A549 (cell line): ENCODE data around the gene EVPLL. TPM values are rescaled to one million over a fixed set of nuclear protein-coding genes. Genes with fewer than 3 reads are reported as not detected.
A peak's percentile ranks its signal among the peaks of the same experiment; 100 is the strongest.
"Not testable (repeated sequence)": the region's sequence is repeated elsewhere in the genome, so short reads cannot be mapped to it uniquely, and the experiment has no call there.

Source experiments
- ATAC-seq, 2 experiments: fragments of 200-7000 bp in 1 of 2; fragments of >200 bp in 1 of 2; cut with Nextera tagmentation in 1 of 2; cut with Tn5 transposase in 1 of 2; 3 replicates each; pipeline versions ENCODE4 v1.8.0 to v1.9.1; 2018 to 2020; ENCODE audit warnings: mild to moderate bottlenecking in 1 of 2, moderate library complexity in 1 of 2
- CTCF ChIA-PET: fragments of 300-600 bp; sonication (Branson Sonifier 250); formaldehyde crosslinking; extraction: SDS; loops from one replicate; lab custom pipeline; 2021; ENCODE audit warnings: antibody characterized with exemption, inconsistent platforms; lab: Yijun Ruan, JAX
- POLR2A ChIA-PET: fragments of 350-600 bp; formaldehyde crosslinking; extraction: SDS; loops from one replicate; lab custom pipeline; 2021; ENCODE audit warnings: antibody characterized with exemption, inconsistent platforms; lab: Yijun Ruan, JAX
- DNase-seq, 2 experiments: peaks; one replicate each; pipeline versions ENCODE4 v3.0.0 to v3.0.0-alpha.2; 2011 to 2016; ENCODE audit warnings: low read depth in 1 of 2, low spot score in 1 of 2
- FAIRE-seq: peaks from 2 replicates; lab custom pipeline; 2011; peaks lifted over from hg19 to GRCh38; lab: Jason Lieb, UNC
- H3K27ac ChIP-seq, 2 experiments: fragments of >200 bp; sonication (Bioruptor Twin); formaldehyde crosslinking; 3 replicates each; pipeline ENCODE4 v1.5.1; 2016 to 2017
- H3K4me1 ChIP-seq: fragments of >200 bp; sonication (Bioruptor Twin); formaldehyde crosslinking; 3 replicates; pipeline ENCODE4 v1.6.1; 2016
- H3K4me2 ChIP-seq: fragments of >200 bp; sonication (Bioruptor Twin); formaldehyde crosslinking; 3 replicates; pipeline ENCODE4 v1.6.1; 2016
- H3K4me3 ChIP-seq: fragments of >200 bp; sonication (Bioruptor Twin); formaldehyde crosslinking; 3 replicates; pipeline ENCODE4 v1.5.1; 2016
- H3K9me3 ChIP-seq: fragments of >200 bp; sonication (Bioruptor Twin); formaldehyde crosslinking; 3 replicates; pipeline ENCODE4 v1.6.1; 2016
- WGBS: methylation state at CpG from one replicate; pipeline ENCODE4 v1.1.6; 2017; ENCODE audit errors: missing lambda C conversion rate; 5-methylcytosine and 5-hydroxymethylcytosine counted together
- polyA plus RNA-seq, 4 experiments: library from polyadenylated mRNA; depleted of rRNA in 3 of 4; stranded (reverse); fragments of >200 nt; fragmentation: RNase III in 1 of 4; extraction: RNeasy Plus Mini Kit Qiagen cat#74134 plus additional on column Dnase treatment in 1 of 4; gene quantifications; 2 replicates in 3 of 4; 3 replicates in 1 of 4; pipeline ENCODE4 v1.2.3, GENCODE V29; 2011 to 2017
- small RNA-seq, 6 experiments: library from RNA; depleted of rRNA; stranded (forward); fragments of <200 nt; gene quantifications; one replicate each; pipeline ENCODE3, GENCODE V24; 2012

The EVPLL gene
- polyA plus RNA-seq, 2 of the 4 experiments (the other 2 are of a cell fraction) = 0.05 TPM; not detected in 1

DNA sequence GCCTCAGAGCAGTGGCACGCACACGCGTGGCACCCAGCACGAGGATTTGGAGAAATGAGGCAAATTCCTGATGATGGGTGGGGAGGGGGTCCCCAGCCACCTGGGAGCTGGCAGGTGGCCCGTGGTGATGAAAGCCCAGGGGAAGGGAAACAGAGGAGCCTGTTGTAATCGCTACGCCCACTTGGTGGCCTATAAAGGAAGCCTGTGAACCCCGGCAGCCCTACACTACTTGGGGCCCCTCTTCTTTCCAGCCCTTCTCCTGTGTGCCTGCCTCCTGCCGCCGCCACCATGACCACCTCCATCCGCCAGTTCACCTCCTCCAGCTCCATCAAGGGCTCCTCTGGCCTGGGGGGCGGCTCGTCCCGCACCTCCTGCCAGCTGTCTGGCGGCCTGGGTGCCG lies 49.1 kb downstream of the EVPLL start:
- H3K4me1 ChIP-seq, FAIRE-seq, H3K27ac ChIP-seq, H3K4me2 ChIP-seq, CTCF ChIA-PET, DNase-seq, POLR2A ChIA-PET, H3K9me3 ChIP-seq, H3K4me3 ChIP-seq: not testable (repeated sequence)
- WGBS = no CpG with 5 or more reads among the region's 16 CpGs
- ATAC-seq = peak; percentile 36 to 54; a peak in 1 of 6 replicates

DNA sequence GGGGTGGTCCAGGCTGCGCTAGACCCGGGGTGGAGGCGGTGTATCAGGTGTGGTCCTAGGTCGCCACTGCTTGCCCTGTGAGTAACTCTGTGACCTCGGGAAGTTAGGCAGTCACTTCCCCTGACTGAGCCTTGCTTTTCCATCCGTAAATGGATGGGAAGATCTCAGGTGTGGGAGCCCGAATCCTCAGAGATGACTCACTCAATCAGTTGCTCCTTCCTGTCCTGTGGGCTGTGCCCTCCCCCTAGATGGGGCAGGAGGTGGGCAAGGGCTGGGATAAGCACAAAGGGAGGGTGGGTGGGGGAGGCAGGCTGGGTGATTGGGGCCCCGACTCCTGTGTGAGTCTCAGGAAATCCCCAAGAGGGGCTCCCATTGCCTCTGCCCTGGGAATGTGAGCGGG lies 54.6 kb downstream of the EVPLL start:
- no CpG with 5 or more reads among the region's 9 CpGs for whole genome bisulfite sequencing
- H3K9me3 ChIP-seq, H3K27ac ChIP-seq, H3K4me3 ChIP-seq, CTCF ChIA-PET, DNase-seq, FAIRE-seq, ATAC-seq, H3K4me2 ChIP-seq, POLR2A ChIA-PET, H3K4me1 ChIP-seq: not testable (repeated sequence)

Small RNA genes within 50 kb of the gene (small RNA-seq; reads per million reads assigned to genes)
- 0 reads per million in 6 experiments for gene AL353997.5
- gene YWHAEP2 = 0 reads per million in 6 experiments

Other genes with a start within 250 kb of the EVPLL start
- gene ALKBH5, start 193.9 kb upstream of the EVPLL start, polyA plus RNA-seq (2011; rRNA removed) = 99.2 and 105 TPM in 2 replicates
- gene ALKBH5, start 193.9 kb upstream of the EVPLL start, polyA plus RNA-seq (2017; fragmentation: RNase III; extraction: RNeasy Plus Mini Kit Qiagen cat#74134 plus additional on column Dnase treatment) = 52.5 to 57.9 TPM (median 54.2 TPM) in 3 replicates
- 11.2 and 13.1 TPM in 2 replicates for gene LLGL1, start 152.1 kb upstream of the EVPLL start, polyA plus RNA-seq (2011; rRNA removed)
- gene LLGL1, start 152.1 kb upstream of the EVPLL start, polyA plus RNA-seq (2017; fragmentation: RNase III; extraction: RNeasy Plus Mini Kit Qiagen cat#74134 plus additional on column Dnase treatment) = 15.5 to 19.3 TPM (median 18.9 TPM) in 3 replicates
- 280 and 299 TPM in 2 replicates for gene FLII, start 119.0 kb upstream of the EVPLL start, polyA plus RNA-seq (2011; rRNA removed)
- 222 to 265 TPM (median 253 TPM) in 3 replicates for gene FLII, start 119.0 kb upstream of the EVPLL start, polyA plus RNA-seq (2017; fragmentation: RNase III; extraction: RNeasy Plus Mini Kit Qiagen cat#74134 plus additional on column Dnase treatment)
- 3.7 and 4.3 TPM in 2 replicates for gene MIEF2, start 117.1 kb upstream of the EVPLL start, polyA plus RNA-seq (2011; rRNA removed)
- 6.0 to 8.5 TPM (median 7.0 TPM) in 3 replicates for gene MIEF2, start 117.1 kb upstream of the EVPLL start, polyA plus RNA-seq (2017; fragmentation: RNase III; extraction: RNeasy Plus Mini Kit Qiagen cat#74134 plus additional on column Dnase treatment)
- 29.0 TPM in 2 replicates for gene TOP3A, start 62.8 kb upstream of the EVPLL start, polyA plus RNA-seq (2011; rRNA removed)
- gene TOP3A, start 62.8 kb upstream of the EVPLL start, polyA plus RNA-seq (2017; fragmentation: RNase III; extraction: RNeasy Plus Mini Kit Qiagen cat#74134 plus additional on column Dnase treatment) = 28.2 to 30.7 TPM (median 29.3 TPM) in 3 replicates
- 12.3 and 15.0 TPM in 2 replicates for gene SMCR8, start 62.5 kb upstream of the EVPLL start, polyA plus RNA-seq (2011; rRNA removed)
- gene SMCR8, start 62.5 kb upstream of the EVPLL start, polyA plus RNA-seq (2017; fragmentation: RNase III; extraction: RNeasy Plus Mini Kit Qiagen cat#74134 plus additional on column Dnase treatment) = 14.3 to 15.8 TPM (median 15.1 TPM) in 3 replicates
- gene SHMT1, start 14.2 kb upstream of the EVPLL start, polyA plus RNA-seq (2011; rRNA removed) = 38.7 and 43.2 TPM in 2 replicates
- 58.3 to 66.1 TPM (median 62.1 TPM) in 3 replicates for gene SHMT1, start 14.2 kb upstream of the EVPLL start, polyA plus RNA-seq (2017; fragmentation: RNase III; extraction: RNeasy Plus Mini Kit Qiagen cat#74134 plus additional on column Dnase treatment)
- not detected in 2 replicates for gene LGALS9C, start 99.0 kb downstream of the EVPLL start, polyA plus RNA-seq (2011; rRNA removed)
- not detected in 3 replicates for gene LGALS9C, start 99.0 kb downstream of the EVPLL start, polyA plus RNA-seq (2017; fragmentation: RNase III; extraction: RNeasy Plus Mini Kit Qiagen cat#74134 plus additional on column Dnase treatment)